ENCODE results near the gene PC. TPM values are rescaled to one million over a fixed set of nuclear protein-coding genes. Genes with fewer than 3 reads are reported as not detected.

The PC gene
- polyA plus RNA-seq, 3 donors = 4.6 to 7.1 (median 6.0) TPM

- Mint-ChIP-seq H3K4me1 (no peaks in the 10 kb centered on the region), H3K27ac (no peak overlapping the region), H3K4me3 (no peak overlapping the region), H3K36me3 (no peaks in the 10 kb centered on the region), H3K9me3 (no peaks in the 10 kb centered on the region), H3K27me3 (ENCODE audit: low read depth in 3 of 3) (peaks cover 0 to 6% (median 2%) of the 10 kb centered on the region in 3 donors)
- Histone ChIP-seq H3K36me3 (replicated peaks in 1 of 2; ENCODE audit: control insufficient read depth in 1 of 2, insufficient read depth in 2 of 2, low read length in 2 of 2) (no peaks in the 10 kb centered on the region), H3K4me1 (ENCODE audit: control insufficient read depth in 1 of 2, insufficient read depth in 2 of 2, low read length in 2 of 2) (no peaks in the 10 kb centered on the region), H3K79me2 (ENCODE audit: insufficient read depth, low read length) (no peaks in the 10 kb centered on the region), H3K27me3 (ENCODE audit: control insufficient read depth in 2 of 2, insufficient read depth in 2 of 2, low read length in 2 of 2) (no peaks in the 10 kb centered on the region), H3K9ac (ENCODE audit: insufficient read depth, low read length, poor library complexity, severe bottlenecking) (no peak overlapping the region), H3K4me3 (replicated peaks in 1 of 3; ENCODE audit: low read depth in 2 of 3, low read length in 3 of 3) (no peak overlapping the region), H2AFZ (ENCODE audit: insufficient read depth, low read depth, low read length, poor library complexity, severe bottlenecking) (no peak overlapping the region), H3K27ac (ENCODE audit: low read depth in 1 of 2, low read length in 2 of 2) (no peak overlapping the region), H4K20me1 (ENCODE audit: insufficient read depth, low read length) (no peaks in the 10 kb centered on the region), H3K9me3 (replicated peaks in 1 of 2; ENCODE audit: control insufficient read depth in 1 of 2, insufficient read depth in 1 of 2, low read length in 2 of 2) (no peaks in the 10 kb centered on the region), H3K4me2 (replicated peaks; ENCODE audit: extremely low read depth, low read length, poor library complexity, severe bottlenecking) (no peak overlapping the region)
- TF ChIP-seq CTCF (IDR thresholded peaks at IDR 0.05) = no peak
- DNase-seq = no peak
- intact Hi-C loops (cut with micrococcal nuclease) = no loop called here
- 95% methylated on average over 8 of the region's 8 CpGs for WGBS (ENCODE audit: insufficient coverage)
Measured at GRCh38 chr11:66909181-66909580, 49.0 kb downstream of the PC start.

GRCh38 chr11:66907751-66908630 is 50.2 kb downstream of the PC start:
- no peaks in the 10 kb centered on the region for H3K36me3 Mint-ChIP-seq
- Histone ChIP-seq H3K36me3 (replicated peaks in 1 of 2; ENCODE audit: control insufficient read depth in 1 of 2, insufficient read depth in 2 of 2, low read length in 2 of 2) (no peaks in the 10 kb centered on the region), H3K27me3 (ENCODE audit: control insufficient read depth in 2 of 2, insufficient read depth in 2 of 2, low read length in 2 of 2) (no peaks in the 10 kb centered on the region), H3K9ac (ENCODE audit: insufficient read depth, low read length, poor library complexity, severe bottlenecking) (no peak overlapping the region), H3K4me3 (replicated peaks in 1 of 3; ENCODE audit: low read depth in 2 of 3, low read length in 3 of 3) (no peak overlapping the region), H3K4me2 (replicated peaks; ENCODE audit: extremely low read depth, low read length, poor library complexity, severe bottlenecking) (no peak overlapping the region), H4K20me1 (ENCODE audit: insufficient read depth, low read length) (no peaks in the 10 kb centered on the region), H3K9me3 (replicated peaks in 1 of 2; ENCODE audit: control insufficient read depth in 1 of 2, insufficient read depth in 1 of 2, low read length in 2 of 2) (no peaks in the 10 kb centered on the region), H3K27ac (ENCODE audit: low read depth in 1 of 2, low read length in 2 of 2) (no peak overlapping the region), H2AFZ (ENCODE audit: insufficient read depth, low read depth, low read length, poor library complexity, severe bottlenecking) (no peak overlapping the region), H3K79me2 (ENCODE audit: insufficient read depth, low read length) (no peaks in the 10 kb centered on the region), H3K4me1 (ENCODE audit: control insufficient read depth in 1 of 2, insufficient read depth in 2 of 2, low read length in 2 of 2) (no peaks in the 10 kb centered on the region)
- H3K9me3 Mint-ChIP-seq = no peaks in the 10 kb centered on the region
- H3K27ac Mint-ChIP-seq = peak overlapping the region in 1 of 7 donors; percentile 11
- no peak overlapping the region for H3K4me3 Mint-ChIP-seq
- WGBS (ENCODE audit: insufficient coverage) = 98% methylated on average over 5 of the region's 9 CpGs
- H3K27me3 Mint-ChIP-seq (ENCODE audit: low read depth in 3 of 3) = peaks cover 0 to 6% (median 3%) of the 10 kb centered on the region in 3 donors
- no peaks in the 10 kb centered on the region for H3K4me1 Mint-ChIP-seq
- TF ChIP-seq CTCF (IDR thresholded peaks at IDR 0.05) = no peak
- intact Hi-C loops (cut with micrococcal nuclease) = no loop called here
- DNase-seq = no peak
